Thoracic aorta (tissue), 2 donors: ENCODE results near the gene ARHGEF19. TPM values are rescaled to one million over a fixed set of nuclear protein-coding genes. Genes with fewer than 3 reads are reported as not detected.
"Not testable (repeated sequence)": the region's sequence is repeated elsewhere in the genome, so short reads cannot be mapped to it uniquely, and the experiment has no call there.

Source experiments
- ATAC-seq: fragments of 150-250 bp; one replicate; pipeline ENCODE4 v1.8.0; 2017; ENCODE audit warnings: low read depth; ENCODE audit not compliant: insufficient number of reproducible peaks, low FRiP score
- DNase-seq: peaks from one replicate; pipeline ENCODE4 v3.0.0-alpha.2; 2020; ENCODE audit warnings: low spot score
- H3K27ac ChIP-seq, 2 donors: fragments of 200-600 bp; sonication (generic); 1 replicate in 1 of 2; 2 replicates in 1 of 2; pipeline ENCODE4 v1.5.1; 2016; ENCODE audit warnings: mild to moderate bottlenecking in 2 of 2, moderate library complexity in 2 of 2
- H3K27me3 ChIP-seq: fragments of 200-600 bp; sonication (generic); replicated peaks from 2 replicates; pipeline ENCODE4 v1.6.0; 2016; ENCODE audit warnings: mild to moderate bottlenecking; ENCODE audit not compliant: insufficient read depth
- H3K36me3 ChIP-seq: fragments of 200-600 bp; sonication (generic); one replicate; pipeline ENCODE4 v1.5.1; 2016
- H3K4me1 ChIP-seq, 2 donors: fragments of 200-600 bp; sonication (generic); 1 replicate in 1 of 2; 2 replicates in 1 of 2; pipeline versions ENCODE4 v1.5.1 to v1.6.0; 2016; ENCODE audit warnings: low read depth in 2 of 2, mild to moderate bottlenecking in 1 of 2; ENCODE audit not compliant: control insufficient read depth in 1 of 2
- H3K4me3 ChIP-seq: fragments of 200-600 bp; sonication (generic); 2 replicates; pipeline ENCODE4 v1.5.1; 2016; ENCODE audit warnings: mild to moderate bottlenecking
- H3K9me3 ChIP-seq: fragments of 200-600 bp; sonication (generic); 2 replicates; pipeline ENCODE4 v1.5.1; 2016
- total RNA-seq, 2 donors: library from RNA; depleted of rRNA; stranded (reverse); fragments of >200 nt; gene quantifications; one replicate each; pipeline versions ENCODE4 v1.1.0 to v1.2.3, GENCODE V29; 2016
- TF ChIP-seq, protein P1 (sequence below): fragments of 200-600 bp; sonication (generic); IDR thresholded peaks from one replicate; pipeline ENCODE4 v1.5.1; 2019; ENCODE audit warnings: antibody characterized with exemption

Gene ARHGEF19
- total RNA-seq, 2 donors from 2014 or later, result 8.1 to 8.5 TPM

DNA sequence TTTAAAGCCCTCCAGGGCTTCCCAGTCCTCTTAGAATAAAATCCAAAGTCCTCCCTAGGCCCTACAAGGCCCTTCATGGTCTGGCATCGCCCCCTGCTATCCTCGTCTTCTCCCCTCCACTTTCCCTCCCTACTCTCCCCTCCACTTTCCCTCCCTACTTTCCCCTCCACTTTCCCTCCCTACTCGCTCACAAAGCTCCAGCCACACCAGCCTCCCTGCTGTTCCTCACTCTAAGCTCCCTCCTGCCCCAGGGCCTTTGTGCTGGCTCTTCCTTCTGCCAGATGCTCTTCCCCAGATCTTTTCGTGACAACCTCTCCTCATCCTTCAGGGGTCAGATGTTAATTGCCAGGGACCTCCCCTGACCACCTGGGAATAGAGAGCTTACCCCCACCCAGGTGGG, 12.8 kb downstream of the ARHGEF19 start:
- no peaks in the 10 kb centered on the region for H3K9me3 ChIP-seq
- peaks cover 0 to 17% of the 10 kb centered on the region in 2 donors for H3K4me1 ChIP-seq
- DNase-seq (no peak), ATAC-seq (no peak)
- no peak overlapping the region for H3K4me3 ChIP-seq
- TF ChIP-seq, protein P1, sequence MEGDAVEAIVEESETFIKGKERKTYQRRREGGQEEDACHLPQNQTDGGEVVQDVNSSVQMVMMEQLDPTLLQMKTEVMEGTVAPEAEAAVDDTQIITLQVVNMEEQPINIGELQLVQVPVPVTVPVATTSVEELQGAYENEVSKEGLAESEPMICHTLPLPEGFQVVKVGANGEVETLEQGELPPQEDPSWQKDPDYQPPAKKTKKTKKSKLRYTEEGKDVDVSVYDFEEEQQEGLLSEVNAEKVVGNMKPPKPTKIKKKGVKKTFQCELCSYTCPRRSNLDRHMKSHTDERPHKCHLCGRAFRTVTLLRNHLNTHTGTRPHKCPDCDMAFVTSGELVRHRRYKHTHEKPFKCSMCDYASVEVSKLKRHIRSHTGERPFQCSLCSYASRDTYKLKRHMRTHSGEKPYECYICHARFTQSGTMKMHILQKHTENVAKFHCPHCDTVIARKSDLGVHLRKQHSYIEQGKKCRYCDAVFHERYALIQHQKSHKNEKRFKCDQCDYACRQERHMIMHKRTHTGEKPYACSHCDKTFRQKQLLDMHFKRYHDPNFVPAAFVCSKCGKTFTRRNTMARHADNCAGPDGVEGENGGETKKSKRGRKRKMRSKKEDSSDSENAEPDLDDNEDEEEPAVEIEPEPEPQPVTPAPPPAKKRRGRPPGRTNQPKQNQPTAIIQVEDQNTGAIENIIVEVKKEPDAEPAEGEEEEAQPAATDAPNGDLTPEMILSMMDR, result no peak
- H3K36me3 ChIP-seq, result no peaks in the 10 kb centered on the region
- no peaks in the 10 kb centered on the region for H3K27me3 ChIP-seq
- no peak overlapping the region for H3K27ac ChIP-seq

DNA sequence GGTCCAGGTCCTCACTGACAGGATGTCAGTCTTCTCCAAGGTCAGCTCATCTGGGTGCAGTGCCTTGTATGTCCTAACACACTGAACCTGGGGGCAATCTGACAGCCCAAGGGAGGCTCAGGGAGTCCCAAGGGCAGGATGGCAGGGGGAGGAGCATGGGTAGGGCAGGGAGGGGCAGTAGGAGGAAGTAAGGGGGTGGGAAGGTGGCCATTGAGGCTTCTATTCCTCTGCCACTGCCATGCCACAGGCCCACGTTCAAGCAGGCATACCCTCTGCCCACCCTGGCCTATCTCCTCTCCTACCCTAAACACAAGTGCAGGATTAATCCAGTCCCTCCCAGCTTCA, 13.3 kb downstream of the ARHGEF19 start:
- no peak overlapping the region for H3K27ac ChIP-seq

DNA sequence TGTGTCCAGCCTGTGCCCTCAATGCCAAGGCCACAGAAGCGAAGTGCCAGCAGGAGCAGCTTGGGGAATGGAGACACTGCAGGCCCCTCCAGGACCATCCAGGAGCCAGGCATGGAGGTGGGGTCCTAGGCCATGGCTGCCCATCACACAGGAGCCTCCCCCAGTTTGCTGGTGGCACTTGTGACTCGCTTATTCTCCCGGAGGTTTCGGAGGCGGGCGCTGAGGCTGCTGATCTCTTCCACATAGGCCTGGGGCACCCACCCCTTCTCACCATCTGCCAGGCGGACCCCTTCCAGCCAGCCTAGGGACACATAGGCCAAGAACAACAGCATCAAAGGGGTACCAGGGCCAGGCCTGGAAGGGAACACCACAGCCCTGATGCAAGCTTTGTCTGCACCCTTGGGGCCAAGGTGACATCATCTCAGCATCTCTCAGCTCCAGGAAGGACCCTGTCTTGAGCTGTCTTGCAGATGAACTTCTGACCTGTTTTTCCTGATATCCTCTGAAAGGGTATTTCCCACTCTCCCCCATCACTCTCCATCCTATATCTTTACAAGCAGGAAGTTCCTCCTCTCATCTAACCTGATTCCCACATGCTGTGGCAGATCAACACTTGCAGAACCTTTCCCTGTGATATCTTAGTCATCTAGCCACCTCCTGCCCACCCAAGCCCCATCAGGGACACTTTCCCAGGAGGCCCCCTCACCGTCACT, 13.9 kb downstream of the ARHGEF19 start:
- peaks cover 0 to 17% of the 10 kb centered on the region in 2 donors for H3K4me1 ChIP-seq
- DNase-seq, result no peak
- H3K4me3 ChIP-seq, result no peak overlapping the region
- TF ChIP-seq, protein P1, result no peak
- no peaks in the 10 kb centered on the region for H3K27me3 ChIP-seq
- no peak overlapping the region for H3K27ac ChIP-seq
- no peaks in the 10 kb centered on the region for H3K9me3 ChIP-seq
- H3K36me3 ChIP-seq, result no peaks in the 10 kb centered on the region
- ATAC-seq, result no peak

More for the DNA sequence above, 13.3 kb downstream of the ARHGEF19 start:
- H3K4me3 ChIP-seq, result no peak overlapping the region
- no peaks in the 10 kb centered on the region for H3K9me3 ChIP-seq
- no peaks in the 10 kb centered on the region for H3K27me3 ChIP-seq
- no peak for ATAC-seq
- no peaks in the 10 kb centered on the region for H3K36me3 ChIP-seq
- H3K4me1 ChIP-seq, result peaks cover 0 to 17% of the 10 kb centered on the region in 2 donors
- TF ChIP-seq, protein P1, result no peak
- DNase-seq, result no peak

DNA sequence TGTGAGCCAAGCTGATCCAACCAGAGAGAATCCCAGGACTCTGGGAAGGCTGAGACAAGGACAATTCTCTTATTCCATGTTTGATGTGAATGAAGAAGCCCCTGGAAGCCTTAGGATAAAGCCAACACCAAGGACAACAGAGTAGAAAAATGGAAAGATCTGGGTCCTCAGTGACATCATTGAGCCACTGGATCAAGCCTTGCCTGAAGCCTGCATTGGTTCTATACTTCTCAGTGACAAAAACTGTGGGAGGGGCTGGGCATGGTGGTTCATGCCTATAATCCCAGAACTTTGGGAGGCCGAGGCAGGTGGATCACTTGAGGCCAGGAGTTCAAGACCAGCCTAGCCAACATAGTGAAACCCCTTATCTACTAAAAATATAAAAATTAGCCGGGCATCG, 15.6 kb downstream of the ARHGEF19 start:
- Histone ChIP-seq H3K4me3 (no peak overlapping the region), H3K27me3 (no peaks in the 10 kb centered on the region), H3K36me3 (no peaks in the 10 kb centered on the region), H3K27ac (no peak overlapping the region), H3K9me3 (no peaks in the 10 kb centered on the region), H3K4me1 (peaks cover 0 to 21% of the 10 kb centered on the region in 2 donors)
- no peak for ATAC-seq
- TF ChIP-seq, protein P1, result no peak
- DNase-seq, result no peak

DNA sequence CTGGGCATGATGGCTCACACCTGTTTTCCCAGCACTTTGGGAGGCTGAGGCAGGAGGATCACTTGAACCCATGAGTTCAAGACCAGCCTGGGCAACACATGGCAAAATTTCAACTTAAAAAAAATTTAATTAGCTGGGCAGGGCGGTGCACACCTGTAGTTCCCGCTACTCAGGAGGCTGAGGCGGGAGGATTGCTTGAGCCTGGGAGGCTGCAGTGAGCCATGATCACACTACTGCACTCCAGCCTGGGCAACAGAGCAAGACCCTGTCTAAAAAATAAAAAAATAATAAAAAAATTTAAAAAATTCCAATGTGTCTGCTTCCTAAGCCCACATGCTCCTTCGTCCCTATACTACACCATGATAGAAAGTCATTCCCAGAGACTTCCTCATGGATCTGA, 16.3 kb downstream of the ARHGEF19 start:
- not testable (repeated sequence) for H3K27ac ChIP-seq, DNase-seq, ATAC-seq

DNA sequence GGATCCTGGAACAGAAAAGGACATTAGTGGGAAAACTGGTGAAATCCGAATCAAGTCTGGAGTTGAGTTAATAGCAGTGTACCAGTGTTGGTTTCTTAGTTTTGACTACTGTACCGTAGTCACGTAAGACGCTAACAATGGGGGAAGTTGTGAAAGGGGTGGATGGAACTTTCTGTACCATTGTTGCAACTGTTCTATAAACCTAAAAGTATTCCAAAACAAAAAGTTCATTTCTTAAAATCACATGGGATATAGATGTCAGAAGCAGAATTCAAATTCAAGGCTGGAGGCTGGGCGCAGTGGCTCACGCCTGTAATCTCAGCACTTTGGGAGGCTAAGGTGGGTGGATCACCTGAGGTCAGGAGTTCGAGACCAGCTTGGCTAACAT, 16.9 kb downstream of the ARHGEF19 start:
- peaks cover 3 to 31% of the 10 kb centered on the region in 2 donors for H3K4me1 ChIP-seq
- no peaks in the 10 kb centered on the region for H3K9me3 ChIP-seq
- no peaks in the 10 kb centered on the region for H3K27me3 ChIP-seq
- no peak for DNase-seq
- H3K36me3 ChIP-seq, result no peaks in the 10 kb centered on the region
- H3K4me3 ChIP-seq, result no peak overlapping the region
- H3K27ac ChIP-seq, result no peak overlapping the region
- TF ChIP-seq, protein P1, result no peak
- ATAC-seq, result no peak

More for the DNA sequence above, 16.3 kb downstream of the ARHGEF19 start:
- peaks cover 3 to 26% of the 10 kb centered on the region in 2 donors for H3K4me1 ChIP-seq
- H3K27me3 ChIP-seq, H3K36me3 ChIP-seq, H3K9me3 ChIP-seq, H3K4me3 ChIP-seq: not testable (repeated sequence)
